Activated effector memory CD4-positive, alpha-beta T cell treated with anti-CD3 and anti-CD28 coated beads, Interleukin-2, amount 50 U/mL, for 16 hours (primary cell): ENCODE results near the gene PKP4.
"Not testable (repeated sequence)": the region's sequence is repeated elsewhere in the genome, so short reads cannot be mapped to it uniquely, and the experiment has no call there.

Experiments
- DNase-seq: peaks from one replicate; pipeline ENCODE4 v3.0.0-alpha.2; 2020

Gene PKP4, protein sequence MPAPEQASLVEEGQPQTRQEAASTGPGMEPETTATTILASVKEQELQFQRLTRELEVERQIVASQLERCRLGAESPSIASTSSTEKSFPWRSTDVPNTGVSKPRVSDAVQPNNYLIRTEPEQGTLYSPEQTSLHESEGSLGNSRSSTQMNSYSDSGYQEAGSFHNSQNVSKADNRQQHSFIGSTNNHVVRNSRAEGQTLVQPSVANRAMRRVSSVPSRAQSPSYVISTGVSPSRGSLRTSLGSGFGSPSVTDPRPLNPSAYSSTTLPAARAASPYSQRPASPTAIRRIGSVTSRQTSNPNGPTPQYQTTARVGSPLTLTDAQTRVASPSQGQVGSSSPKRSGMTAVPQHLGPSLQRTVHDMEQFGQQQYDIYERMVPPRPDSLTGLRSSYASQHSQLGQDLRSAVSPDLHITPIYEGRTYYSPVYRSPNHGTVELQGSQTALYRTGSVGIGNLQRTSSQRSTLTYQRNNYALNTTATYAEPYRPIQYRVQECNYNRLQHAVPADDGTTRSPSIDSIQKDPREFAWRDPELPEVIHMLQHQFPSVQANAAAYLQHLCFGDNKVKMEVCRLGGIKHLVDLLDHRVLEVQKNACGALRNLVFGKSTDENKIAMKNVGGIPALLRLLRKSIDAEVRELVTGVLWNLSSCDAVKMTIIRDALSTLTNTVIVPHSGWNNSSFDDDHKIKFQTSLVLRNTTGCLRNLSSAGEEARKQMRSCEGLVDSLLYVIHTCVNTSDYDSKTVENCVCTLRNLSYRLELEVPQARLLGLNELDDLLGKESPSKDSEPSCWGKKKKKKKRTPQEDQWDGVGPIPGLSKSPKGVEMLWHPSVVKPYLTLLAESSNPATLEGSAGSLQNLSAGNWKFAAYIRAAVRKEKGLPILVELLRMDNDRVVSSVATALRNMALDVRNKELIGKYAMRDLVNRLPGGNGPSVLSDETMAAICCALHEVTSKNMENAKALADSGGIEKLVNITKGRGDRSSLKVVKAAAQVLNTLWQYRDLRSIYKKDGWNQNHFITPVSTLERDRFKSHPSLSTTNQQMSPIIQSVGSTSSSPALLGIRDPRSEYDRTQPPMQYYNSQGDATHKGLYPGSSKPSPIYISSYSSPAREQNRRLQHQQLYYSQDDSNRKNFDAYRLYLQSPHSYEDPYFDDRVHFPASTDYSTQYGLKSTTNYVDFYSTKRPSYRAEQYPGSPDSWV

DNA sequence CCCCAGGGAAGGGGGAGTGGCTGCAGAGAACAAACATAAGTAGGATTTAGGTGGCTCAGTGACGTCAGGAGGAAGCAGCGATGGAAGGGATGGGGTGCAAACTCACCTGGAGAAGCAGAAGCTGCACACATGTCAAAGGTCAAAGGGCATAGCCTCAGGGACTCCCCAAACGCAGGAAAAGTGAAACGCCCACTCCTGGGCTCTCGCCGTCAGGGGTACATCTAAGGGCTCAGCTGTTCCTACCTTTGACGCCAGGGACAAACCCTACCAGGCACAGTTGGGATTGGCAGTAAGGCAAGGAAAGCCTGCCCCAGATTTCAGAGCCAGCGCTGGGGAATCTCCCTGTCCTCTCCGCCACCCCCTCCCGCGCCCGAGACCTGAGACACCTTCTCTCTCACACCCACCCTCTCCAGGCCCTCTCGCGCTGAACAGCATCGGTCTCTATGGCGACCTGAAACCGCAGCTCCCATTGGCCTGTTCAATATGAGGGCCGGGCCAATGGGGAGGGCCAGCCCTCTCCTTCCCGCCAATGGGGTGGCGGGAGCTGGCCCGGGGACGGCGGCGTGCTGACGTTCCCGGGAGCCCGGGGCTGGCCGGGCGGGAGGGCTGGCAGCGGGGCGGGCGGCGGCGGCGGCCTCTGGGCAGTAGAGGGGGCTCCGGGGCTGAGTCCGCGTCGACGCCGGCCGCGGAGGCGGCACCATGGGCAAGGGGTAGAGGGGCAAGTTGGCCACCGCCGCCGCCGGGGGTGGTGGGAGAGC is at the start of gene PKP4, which contains the start of gene CCDC148:
Gene PKP4, plus strand, starts transcription at position 644 of the 758 bp plus-strand sequence. CDS start 76,233 bp downstream, outside the sequence.
Gene CCDC148, minus strand, starts transcription at position 445 of the 758 bp plus-strand sequence. Its CDS starts 314 bp downstream, at position 131.
- peak; percentile 96 for DNase-seq

DNA sequence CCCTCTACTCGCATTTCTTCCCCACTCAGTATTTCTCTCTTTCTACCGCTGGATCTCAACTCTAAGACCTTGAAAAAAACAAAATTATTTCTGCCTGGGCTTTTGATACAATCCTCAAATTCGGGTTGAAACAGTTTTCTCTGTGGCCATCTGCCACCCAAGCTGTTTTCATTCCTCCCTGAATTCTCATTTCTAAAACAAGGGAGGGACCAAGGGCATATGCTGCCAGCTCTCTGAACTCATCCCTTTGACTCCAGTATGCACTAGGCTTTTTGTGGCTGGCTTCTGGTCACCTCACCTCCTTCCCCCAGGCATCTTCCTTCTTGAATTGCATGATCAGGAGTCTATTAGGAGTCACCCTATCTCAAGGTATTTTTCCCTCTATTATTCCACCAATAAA is 49.7 kb upstream of the PKP4 start:
- DNase-seq: no peak

DNA sequence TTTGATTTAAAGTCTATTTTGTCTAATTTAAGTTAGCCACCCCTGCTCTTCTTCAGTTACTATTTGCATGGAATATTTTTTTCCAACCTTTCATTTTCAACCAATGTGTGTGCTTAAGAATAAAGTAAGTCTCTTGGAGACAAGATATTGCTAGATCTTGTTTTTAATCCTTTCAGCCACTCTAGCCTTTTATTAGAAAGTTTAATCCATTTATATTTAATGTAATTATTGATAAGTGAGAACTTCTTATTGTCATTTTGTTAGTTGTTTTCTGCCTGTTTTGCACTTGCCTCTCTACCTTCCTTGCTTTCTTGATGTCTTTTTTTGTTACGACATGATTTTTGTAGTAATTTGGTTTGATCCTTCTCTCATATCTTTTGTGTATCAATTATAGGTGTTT is 46.6 kb upstream of the PKP4 start:
- DNase-seq: no peak

DNA sequence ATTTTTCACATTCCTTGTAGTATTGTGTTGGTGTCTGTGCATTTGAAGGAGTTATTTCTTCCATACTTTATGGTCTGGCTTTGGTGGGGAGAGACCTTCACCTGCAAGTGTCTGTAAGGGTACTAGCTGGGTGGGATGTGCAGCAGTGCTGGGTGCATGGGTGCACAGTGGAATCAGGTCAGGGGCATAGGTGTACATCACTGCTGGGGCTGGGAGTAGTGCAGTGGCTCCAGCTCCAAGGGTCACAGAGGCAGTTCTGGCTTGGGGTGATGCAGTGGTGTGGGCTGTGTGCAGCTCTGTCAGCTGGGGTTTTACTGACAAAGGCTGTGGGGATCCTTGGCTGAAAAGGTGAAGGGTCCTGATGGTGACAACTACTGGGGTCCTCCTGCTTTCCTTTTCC is 45.0 kb upstream of the PKP4 start:
- no peak for DNase-seq

DNA sequence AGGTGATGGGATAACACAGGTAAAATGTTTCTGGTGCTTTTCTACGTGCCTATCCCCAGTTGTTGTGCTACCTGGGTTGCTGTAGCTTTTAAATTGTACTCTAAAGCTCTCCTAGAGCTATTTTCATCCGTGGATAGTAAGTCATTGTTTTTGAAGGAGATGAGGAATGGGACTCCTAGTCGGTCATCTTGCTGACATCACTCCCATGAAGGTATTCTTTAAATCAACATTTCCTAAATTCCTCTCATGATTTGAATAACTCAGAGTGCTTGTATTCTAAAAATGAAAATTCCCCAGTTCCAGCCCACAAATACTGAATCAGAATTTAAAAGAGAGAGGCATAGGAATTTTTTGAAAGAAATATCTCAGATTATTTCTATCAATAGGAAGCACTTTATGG is 44.5 kb upstream of the PKP4 start:
- DNase-seq: no peak

DNA sequence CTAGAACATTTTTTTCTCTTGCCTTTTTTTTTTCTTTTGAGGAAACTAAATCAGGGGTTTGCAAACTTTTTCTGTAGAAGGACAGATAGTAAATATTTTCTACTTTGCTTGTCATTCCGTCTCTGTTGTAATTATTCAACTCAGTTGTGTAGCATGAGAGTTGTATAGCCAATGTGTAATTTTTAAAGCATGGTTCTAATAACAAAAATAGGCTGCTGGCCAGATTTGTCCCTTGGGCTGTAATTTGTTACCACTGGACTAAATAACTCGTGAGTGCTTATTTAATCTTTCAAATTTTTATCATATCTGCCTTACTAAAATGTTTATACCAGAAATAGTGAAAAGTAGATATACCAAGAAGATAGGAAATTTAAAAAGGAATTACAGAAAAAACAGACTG is 43.2 kb upstream of the PKP4 start:
- DNase-seq: no peak

DNA sequence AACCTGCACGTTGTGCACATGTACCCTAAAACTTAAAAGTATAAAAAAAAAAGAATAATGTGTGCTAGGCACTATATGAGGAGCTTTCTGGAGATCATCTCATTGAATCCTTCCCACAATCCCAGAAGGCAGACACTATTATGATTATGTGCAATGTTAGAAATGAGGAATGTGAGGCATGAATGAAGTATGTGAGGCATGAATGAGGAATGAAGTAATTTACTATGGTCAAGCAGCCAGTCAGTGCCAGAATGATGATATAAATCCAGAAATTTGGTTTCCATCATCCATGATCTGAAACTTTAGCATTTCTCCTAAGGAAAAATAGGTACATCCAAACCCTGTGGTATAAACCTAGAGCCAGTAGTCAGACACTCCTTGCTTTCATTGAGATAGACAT is 42.2 kb upstream of the PKP4 start:
- DNase-seq: no peak

DNA sequence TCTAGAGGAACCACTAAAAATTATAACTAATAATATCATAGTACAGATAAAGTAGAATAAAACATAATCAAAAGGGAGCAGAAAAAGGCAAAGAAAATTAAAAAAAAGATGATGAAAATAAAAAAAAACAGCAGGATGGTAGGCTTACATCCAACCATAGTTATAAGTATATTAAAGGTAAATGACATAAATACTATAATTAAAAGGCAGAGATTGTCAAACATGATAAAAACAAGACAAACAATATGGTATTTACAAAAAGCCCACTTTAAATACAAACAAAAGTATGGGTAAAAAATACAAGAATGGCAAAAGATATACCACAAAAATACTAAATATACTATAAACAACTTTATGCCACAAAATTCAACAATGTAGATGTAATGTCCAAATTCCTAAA is 24.6 kb upstream of the PKP4 start:
- no peak for DNase-seq

DNA sequence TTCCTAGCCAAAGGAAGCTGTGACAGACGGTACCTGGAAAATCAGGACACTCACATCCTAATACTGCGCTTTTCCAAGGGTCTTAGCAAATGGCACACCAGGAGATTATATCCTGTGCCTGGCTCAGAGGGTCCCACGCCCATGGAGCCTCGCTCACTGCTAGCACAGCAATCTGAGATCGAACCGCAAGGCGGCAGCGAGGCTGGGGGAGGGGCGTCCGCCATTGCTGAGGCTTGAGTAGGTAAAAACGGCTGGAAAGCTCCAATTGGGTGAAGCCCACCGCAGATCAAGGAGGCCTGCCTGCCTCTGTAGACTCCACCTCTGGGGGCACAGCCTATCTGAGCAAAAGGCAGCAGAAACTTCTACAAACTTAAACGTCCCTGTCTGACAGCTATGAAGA is 23.0 kb upstream of the PKP4 start:
- DNase-seq: not testable (repeated sequence)

DNA sequence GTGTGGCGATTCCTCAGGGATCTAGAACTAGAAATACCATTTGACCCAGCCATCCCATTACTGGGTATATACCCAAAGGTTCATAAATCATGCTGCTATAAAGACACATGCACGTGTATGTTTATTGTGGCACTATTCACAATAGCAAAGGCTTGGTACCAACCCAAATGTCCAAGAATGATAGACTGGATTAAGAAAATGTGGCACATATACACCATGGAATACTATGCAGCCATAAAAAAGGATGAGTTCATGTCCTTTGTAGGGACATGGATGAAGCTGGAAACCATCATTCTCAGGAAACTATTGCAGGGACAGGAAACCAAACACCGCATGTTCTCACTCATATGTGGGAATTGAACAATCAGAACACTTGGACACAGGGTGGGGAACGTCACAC is 17.7 kb upstream of the PKP4 start:
- not testable (repeated sequence) for DNase-seq

DNA sequence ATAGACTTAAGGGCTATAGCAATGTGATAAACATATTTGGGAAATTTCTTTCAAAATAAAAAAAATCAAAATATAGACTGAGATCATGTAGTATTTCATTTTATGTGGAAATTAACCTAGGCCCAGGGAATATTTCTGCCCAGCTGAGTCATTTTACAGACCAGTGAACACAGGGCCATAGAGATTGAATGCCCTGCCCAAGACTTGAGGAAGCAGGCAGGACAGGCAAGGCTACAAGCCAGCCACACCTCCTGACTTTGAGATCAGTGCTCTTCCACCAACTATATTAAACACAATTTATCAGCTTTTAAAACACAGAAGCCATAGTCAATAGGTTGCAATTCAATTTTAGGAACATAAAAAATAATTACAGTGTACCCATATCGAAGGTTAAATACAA is 13.1 kb upstream of the PKP4 start:
- DNase-seq: no peak

DNA sequence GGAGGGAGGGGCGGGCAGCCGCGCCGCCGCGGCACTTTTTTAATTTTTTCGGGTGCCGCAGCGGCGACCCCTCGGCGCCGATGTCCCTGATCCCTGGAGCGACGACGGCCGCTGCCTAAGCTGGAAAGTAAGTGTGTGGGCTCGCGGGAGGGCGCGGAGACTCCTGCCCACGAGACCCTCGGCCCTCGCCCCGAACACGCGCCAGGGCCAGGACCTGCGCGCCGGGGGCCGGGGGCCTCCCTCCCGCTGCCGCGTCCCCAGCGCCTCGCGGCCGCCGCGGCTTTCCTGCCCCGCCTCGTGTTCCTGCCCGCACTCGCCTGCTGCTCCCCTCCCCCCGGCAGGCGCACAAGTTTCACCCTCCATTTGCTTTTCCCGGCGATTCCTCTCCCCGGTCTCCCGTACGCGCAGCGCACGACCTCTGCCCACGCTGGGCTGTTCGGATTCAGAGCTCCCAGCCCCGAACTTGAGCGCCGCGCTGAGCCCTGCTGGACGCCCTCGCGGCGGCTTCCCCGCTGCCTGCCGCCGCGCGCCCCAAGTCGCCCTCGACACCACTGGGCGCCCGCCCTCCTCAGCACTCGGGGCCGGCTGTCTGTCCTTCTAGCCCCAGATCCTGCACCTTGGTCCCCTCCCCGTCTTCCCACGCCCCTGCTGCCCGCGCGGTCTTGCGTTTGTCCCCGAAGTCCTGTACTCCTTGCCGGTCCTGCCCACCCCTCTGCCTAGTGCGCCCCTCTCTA is 507 bp downstream of the PKP4 start:
- peak; percentile 85 for DNase-seq

DNA sequence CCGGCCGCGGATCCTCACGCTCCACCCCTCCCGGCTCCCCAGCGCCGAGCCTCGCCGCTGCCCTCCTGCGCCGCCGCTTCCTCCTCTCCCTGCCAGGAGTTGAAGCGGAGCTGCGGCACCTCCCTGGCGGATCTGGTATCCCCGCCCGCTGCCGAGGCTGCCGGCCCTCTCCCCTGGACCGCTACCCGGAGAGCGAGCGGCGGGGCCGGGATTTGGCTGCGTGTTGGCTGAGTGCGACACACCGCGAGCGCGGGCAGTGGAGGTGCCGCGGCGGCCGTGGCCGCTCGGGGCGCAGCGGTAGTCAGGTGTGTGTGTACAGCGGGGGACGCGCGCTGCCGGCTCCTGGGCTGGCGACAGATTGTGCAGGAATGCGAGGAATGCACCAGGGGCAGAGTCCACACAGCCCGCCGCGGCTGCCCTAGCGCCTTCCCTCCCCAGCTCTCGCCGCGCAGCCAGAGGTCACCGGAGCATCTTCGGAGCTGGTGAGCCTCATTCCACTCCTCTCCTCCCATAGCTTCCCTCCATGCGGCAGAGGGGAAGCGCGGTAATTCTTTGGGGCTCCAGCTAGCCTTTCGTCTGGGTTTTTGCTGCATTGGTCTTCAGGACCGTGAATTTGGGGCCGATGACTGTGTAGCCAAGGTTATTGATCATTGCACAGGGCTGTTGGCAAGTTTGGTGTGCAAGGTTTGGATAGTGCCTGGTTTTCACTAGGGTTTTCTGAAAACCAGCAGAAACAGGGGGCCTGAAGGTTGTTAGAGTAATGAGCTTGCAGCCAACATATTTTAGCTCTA is 1.3 kb downstream of the PKP4 start:
- no peak for DNase-seq

DNA sequence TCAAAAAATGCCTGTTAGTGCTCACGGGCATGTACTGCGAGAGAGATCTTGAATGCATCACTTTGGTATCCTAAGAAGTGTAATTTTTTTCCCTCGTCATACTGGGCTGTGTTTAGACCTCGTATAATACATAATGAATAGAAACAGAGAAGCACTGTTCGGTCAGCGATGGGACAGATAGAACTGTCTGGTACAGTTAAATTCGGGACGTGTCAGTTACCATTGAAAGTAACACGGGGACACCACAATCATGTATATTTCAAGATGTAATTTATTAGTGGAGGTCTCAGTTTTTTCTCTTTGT is 1.8 kb downstream of the PKP4 start:
- DNase-seq: no peak

DNA sequence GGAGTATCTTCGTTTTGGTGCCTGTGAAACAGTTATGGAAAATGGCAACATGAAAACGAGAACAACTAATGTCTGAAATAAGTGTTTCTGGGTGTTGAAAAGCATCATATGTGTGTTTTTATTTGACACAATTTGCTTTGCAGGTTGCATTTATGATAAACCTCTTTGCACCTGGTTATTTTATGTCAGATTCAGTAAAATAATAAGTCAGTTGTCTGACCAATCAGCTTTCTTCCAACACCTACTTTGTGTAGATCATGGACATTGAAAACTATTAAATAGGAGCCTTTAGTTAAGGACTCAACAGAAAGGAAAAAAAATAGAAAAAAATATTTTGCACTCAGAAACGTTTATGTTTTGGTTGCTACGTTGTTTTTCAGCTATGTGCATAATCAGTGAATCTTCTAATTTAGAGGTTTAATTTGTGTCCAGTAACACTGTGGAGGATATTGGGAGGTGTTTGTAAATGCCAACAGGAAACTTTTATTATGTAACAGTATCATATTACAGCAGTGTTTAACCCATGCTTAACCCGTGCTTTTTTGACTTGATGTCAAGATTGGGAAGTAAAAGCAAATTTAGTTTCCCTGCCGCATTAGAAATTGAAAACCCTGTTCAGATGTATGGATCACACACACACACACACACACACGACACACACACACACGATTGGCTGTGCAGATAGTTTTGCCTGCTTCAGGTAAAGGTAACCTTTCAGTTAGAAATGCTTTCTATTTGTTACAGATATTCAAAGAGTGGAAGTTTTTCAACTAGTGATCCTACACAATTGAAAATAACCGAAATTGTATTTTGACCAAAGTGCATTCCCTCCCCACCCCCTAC is 2.6 kb downstream of the PKP4 start:
- DNase-seq: no peak

DNA sequence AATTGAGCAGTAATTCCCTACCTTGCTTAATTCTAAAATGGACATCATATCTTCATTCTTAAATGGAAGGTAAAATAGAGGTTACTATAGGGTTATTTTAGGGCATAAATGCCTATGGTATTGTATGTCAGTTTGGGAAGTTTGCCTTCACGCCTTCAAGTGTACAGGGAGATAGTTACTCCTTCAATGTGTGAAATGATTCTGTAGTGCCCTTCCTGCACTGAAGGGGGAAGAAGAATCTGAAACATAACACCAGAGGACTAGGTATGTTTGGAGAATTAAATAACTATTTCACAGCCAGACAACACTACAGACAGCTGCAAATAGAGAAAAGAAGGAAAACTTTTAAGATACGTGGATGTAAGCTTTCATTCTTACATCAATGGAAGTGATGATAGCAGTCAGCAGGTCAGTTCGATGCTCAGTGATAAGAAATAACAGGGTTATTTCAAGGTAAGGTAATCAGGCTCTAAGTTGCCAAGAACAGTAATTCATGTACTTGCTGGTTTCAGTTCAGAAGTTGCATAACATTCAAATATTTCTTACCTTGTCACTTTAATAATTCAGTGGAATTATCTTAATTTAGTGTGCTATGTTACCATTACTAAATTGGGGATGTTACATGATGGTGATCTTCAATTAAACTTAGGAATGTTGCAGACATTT is 4.0 kb downstream of the PKP4 start:
- DNase-seq: no peak

DNA sequence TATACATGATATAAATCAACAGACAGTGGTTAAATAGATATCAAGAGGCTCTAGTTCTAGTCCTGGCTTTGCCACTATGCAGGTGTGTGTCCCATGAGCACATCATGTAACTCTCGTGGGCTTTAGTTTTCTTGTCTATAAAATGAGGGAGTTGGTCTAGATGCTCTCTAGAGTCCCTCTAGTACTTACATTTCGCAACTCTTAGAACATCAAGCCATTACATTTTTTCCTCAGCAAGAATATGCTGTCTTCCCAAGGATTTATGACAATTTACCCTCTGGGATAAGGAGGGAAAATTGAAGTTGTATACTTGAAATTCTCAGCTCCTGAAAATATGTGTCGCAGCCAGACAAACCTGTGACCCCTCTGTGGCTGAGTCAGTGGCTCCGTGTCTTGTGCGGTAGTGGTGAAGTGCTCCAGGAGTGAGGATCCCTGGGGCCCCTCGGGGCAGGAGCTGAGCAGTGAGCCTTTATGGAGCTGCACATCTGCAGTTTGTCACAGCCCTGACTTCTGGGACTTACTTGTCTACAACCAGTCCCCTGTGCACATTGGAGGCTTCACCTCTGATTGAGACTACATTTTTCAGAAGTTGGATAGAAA is 6.8 kb downstream of the PKP4 start:
- DNase-seq: no peak

DNA sequence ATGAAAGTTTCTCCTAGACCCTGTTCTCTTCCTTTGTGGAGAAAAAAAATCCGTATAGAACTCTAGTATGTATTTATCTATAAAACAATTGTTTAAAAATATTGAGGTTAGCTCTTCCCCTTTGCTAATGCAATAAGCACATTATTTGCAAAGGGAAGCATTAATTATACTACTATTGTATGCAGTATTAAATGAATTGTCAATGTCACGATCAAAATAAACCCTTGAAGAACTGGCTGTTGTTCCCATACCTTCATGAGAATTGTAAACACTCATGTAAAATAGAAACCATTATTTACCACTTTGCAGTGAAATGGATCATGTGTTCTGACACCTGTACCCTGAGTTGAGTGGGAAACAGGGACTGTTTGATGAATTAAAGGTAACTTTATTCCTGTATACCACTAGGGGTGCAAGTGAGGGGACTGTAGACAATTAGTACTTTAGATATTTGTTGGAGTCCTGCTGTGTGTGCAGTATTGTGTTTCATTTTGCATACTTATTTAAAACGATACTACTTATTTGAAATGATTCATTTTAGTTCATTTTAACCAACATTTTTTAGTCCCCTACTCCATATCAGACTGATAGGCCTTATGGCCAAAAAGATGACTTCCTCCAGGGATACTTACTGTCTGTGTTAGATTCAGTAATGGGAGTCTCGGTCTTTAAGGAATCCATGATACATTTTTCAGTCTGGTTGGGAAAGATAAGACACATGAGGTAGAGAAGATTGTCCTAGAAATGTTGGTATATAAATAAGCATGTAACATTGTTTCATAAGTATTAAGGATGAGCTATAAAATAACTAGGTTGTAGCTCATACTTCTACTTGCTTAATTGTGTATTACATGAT is 7.9 kb downstream of the PKP4 start:
- DNase-seq: no peak
